Thyroid gland (tissue), 4 donors: ENCODE results near the gene RANBP17. TPM values are rescaled to one million over a fixed set of nuclear protein-coding genes. Genes with fewer than 3 reads are reported as not detected.
A peak's percentile ranks its signal among the peaks of the same experiment; 100 is the strongest.

Experiments
- DNase-seq, 2 donors: peaks; one replicate each; pipeline ENCODE4 v3.0.0-alpha.2; 2019
- H3K27ac ChIP-seq, 3 donors: fragments of 200-600 bp; sonication (generic); 1 replicate in 2 of 3; 2 replicates in 1 of 3; pipeline ENCODE4 v1.5.1; 2016 to 2019; ENCODE audit warnings: mild to moderate bottlenecking in 1 of 3, moderate library complexity in 1 of 3
- H3K27me3 ChIP-seq: fragments of 200-600 bp; sonication (generic); one replicate; pipeline ENCODE4 v1.5.1; 2019
- H3K36me3 ChIP-seq, 2 donors: fragments of 200-600 bp; sonication (generic); one replicate each; pipeline ENCODE4 v1.5.1; 2016 to 2019
- H3K4me1 ChIP-seq, 2 donors: fragments of 200-600 bp; sonication (generic); one replicate each; pipeline ENCODE4 v1.5.1; 2017 to 2019
- H3K4me3 ChIP-seq, 3 donors: fragments of 200-600 bp; sonication (generic); replicated peaks in 1 of 3; 1 replicate in 2 of 3; 2 replicates in 1 of 3; pipeline ENCODE4 v1.5.1; 2016; ENCODE audit warnings: mild to moderate bottlenecking in 1 of 3
- H3K9me3 ChIP-seq: fragments of 200-600 bp; sonication (generic); one replicate; pipeline ENCODE4 v1.5.1; 2017
- POLR2A ChIP-seq, 2 donors: fragments of 450-650 bp; IDR thresholded peaks; one replicate each; pipeline ENCODE4 v1.6.1; 2017; ENCODE audit warnings: antibody characterized with exemption in 2 of 2, mild to moderate bottlenecking in 2 of 2, moderate library complexity in 1 of 2
- WGBS, 2 donors: methylation state at CpG; one replicate each; pipeline ENCODE4 v1.1.5; 2017; 5-methylcytosine and 5-hydroxymethylcytosine counted together
- intact Hi-C: fragments of 100-400 bp; cut with DNase I; formaldehyde crosslinking; loops from one replicate; pipeline ENCODE4 v1.15.1; 2023
- total RNA-seq, 4 donors: library from RNA; depleted of rRNA; stranded (reverse); fragments of >200 nt; gene quantifications; one replicate each; pipeline ENCODE4 v1.2.3, GENCODE V29; 2016
- TF ChIP-seq, protein P1 (sequence below), 6 experiments: fragments of 200-600 bp in 3 of 6; fragments of 450-650 bp in 3 of 6; sonication (generic) in 3 of 6; IDR thresholded peaks; one replicate each; pipeline ENCODE4 v1.5.1; 2016 to 2019; ENCODE audit warnings: antibody characterized with exemption in 6 of 6, mild to moderate bottlenecking in 2 of 6, inconsistent platforms in 1 of 6, moderate library complexity in 1 of 6

Gene RANBP17
- total RNA-seq, 4 donors from 2014 or later, result 20.2 to 35.0 (median 26.7) TPM

DNA sequence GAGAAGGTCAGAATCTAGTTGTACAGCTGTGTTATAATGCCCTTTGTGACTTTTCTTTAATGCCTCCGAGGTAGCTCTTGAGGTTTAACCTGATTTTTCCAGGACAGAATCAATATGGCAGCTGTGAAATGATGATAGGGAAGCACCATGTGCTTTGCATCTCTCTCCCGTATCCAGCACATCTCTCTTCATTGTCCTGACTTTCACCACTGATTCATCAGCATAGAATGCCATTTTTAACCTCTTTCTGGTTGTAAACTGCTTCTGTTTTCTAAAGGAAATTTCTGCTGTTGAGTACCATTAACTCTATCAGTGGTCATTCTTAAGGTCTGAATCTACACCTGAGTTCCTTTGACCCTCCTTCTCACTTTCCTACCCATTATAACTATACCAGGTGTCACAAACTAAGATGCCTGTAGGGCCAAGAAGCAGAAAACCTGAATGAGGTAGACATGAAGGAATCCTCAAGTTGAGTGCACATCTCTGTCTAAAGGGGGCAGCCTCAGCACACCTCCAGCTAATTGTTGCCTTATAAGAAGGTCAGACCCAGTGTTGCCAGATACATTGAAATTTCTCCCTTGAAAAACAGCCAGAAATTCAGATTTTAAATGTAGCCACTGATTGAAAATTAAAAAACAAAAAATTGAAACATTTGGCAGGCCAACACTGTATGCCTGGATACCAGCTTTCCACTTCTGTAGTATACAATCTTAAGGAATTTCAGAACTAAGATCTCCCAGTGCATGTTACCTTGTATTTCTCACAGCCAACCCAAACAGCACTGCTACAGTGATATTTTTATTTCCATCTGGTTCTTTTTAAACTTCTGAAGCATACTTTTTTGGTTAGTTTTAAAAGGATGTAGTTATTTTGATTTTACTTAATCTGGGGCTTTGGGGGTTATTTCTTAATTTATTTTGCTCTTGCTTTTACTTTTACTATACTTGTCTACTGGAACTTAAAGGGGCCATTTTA is 411.5 kb downstream of the RANBP17 start:
- TF ChIP-seq POLR2A (IDR thresholded peaks at IDR 0.05), result no peak
- TF ChIP-seq, protein P1, sequence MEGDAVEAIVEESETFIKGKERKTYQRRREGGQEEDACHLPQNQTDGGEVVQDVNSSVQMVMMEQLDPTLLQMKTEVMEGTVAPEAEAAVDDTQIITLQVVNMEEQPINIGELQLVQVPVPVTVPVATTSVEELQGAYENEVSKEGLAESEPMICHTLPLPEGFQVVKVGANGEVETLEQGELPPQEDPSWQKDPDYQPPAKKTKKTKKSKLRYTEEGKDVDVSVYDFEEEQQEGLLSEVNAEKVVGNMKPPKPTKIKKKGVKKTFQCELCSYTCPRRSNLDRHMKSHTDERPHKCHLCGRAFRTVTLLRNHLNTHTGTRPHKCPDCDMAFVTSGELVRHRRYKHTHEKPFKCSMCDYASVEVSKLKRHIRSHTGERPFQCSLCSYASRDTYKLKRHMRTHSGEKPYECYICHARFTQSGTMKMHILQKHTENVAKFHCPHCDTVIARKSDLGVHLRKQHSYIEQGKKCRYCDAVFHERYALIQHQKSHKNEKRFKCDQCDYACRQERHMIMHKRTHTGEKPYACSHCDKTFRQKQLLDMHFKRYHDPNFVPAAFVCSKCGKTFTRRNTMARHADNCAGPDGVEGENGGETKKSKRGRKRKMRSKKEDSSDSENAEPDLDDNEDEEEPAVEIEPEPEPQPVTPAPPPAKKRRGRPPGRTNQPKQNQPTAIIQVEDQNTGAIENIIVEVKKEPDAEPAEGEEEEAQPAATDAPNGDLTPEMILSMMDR (IDR thresholded peaks at IDR 0.05), result peak in 2 of 6 experiments; percentile 14 to 16
- Histone ChIP-seq H3K9me3 (no peaks in the 10 kb centered on the region), H3K36me3 (no peaks in the 10 kb centered on the region), H3K27me3 (no peaks in the 10 kb centered on the region), H3K27ac (no peak overlapping the region), H3K4me1 (no peaks in the 10 kb centered on the region), H3K4me3 (no peak overlapping the region)
- intact Hi-C loops, result no loop called here
- peak in 1 of 2 donors; percentile 2 for DNase-seq
- WGBS, 2 donors, result 87 to 97% methylated on average over 2 of the region's 2 CpGs

DNA sequence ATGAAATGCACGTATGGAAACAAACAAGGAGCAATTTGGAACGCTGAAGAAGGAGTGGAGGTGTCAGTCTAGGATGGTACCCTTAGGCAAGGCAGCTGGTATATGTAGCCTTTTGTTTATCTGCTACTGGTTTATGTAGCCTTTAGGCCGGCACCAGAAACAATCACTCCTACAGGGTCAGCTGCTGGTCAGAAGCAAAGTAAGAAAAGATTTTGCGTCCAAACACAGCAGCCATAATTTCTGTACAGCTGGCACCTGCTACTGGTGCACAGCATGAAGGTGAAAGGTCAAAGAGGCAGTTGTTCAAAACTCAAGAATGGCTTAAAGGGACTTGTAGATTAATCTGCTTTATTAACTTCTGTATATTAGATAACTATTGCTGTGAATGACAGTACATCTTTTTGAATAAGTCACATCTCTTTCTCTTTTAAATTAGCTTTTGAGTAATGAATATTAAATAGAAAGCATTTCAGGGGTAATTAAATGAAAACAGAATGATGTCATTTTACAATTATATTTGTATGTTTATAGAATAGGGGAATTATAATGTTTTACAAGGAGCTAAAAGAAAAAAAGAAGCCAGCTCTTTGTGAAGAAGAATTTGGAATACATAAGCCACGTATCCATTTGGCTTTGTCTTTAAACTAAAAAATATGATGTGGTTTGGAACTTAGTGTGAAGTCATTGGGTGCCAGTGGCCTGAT is 414.2 kb downstream of the RANBP17 start:
- TF ChIP-seq, protein P1 (IDR thresholded peaks at IDR 0.05), result no peak
- no peak for TF ChIP-seq POLR2A (IDR thresholded peaks at IDR 0.05)
- H3K27ac ChIP-seq, result no peak overlapping the region
- DNase-seq, result no peak
- WGBS, 2 donors, result 77 to 80% methylated on average over 5 of the region's 5 CpGs
- no peaks in the 10 kb centered on the region for H3K36me3 ChIP-seq
- intact Hi-C loops, result no loop called here
- H3K4me3 ChIP-seq, result no peak overlapping the region
- H3K4me1 ChIP-seq, result no peaks in the 10 kb centered on the region
- no peaks in the 10 kb centered on the region for H3K27me3 ChIP-seq
- H3K9me3 ChIP-seq, result no peaks in the 10 kb centered on the region

DNA sequence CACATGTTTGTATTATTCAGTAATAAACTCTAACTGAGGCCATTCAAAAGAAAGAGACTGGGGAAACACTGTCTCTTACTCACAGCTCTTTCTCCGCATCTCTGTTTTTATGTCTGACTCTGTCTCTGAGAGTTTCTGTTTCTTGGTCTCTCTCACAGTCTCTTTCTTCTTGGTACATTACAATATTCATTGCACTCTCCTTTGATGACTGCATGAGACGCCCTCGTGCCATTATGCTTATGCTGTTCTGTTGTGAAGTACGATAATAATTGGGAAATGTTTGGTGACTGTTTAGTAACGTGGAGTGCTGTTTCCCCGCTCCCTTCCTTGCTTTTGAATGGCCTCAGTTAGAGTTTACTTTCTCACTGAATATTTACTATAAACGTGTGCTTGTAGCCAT is 421.9 kb downstream of the RANBP17 start:
- no peaks in the 10 kb centered on the region for H3K27me3 ChIP-seq
- TF ChIP-seq, protein P1 (IDR thresholded peaks at IDR 0.05), result no peak
- TF ChIP-seq POLR2A (IDR thresholded peaks at IDR 0.05), result no peak

DNA sequence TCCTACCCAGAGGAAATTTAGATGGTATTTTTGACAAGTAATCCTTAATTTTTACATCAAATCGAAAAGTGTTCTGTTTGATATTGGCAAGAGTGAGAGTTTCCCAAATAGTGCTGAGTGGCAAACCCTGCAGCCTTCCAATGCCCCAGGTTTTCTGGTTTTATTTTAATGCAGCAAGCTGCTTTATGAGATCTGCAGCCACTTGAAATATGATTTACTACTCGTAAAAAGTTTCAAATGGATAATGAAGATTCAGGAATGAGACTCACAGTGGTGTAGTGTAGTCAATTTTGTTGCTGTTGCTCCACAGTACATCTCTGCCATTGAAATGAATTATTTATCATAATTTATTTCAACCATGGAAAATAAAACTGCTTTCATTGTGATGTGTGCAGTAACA is 423.6 kb downstream of the RANBP17 start:
- intact Hi-C loops, result no loop called here
- Histone ChIP-seq H3K9me3 (no peaks in the 10 kb centered on the region), H3K36me3 (no peaks in the 10 kb centered on the region), H3K4me3 (no peak overlapping the region), H3K27ac (no peak overlapping the region), H3K27me3 (no peaks in the 10 kb centered on the region), H3K4me1 (no peaks in the 10 kb centered on the region)
- DNase-seq, result no peak
- TF ChIP-seq POLR2A (IDR thresholded peaks at IDR 0.05), result no peak
- TF ChIP-seq, protein P1 (IDR thresholded peaks at IDR 0.05), result no peak
- WGBS, 2 donors, result 68 to 97% methylated on average over 2 of the region's 2 CpGs

More for the DNA sequence above, 421.9 kb downstream of the RANBP17 start:
- intact Hi-C loops, result no loop called here
- DNase-seq, result no peak
- Histone ChIP-seq H3K4me1 (no peaks in the 10 kb centered on the region), H3K9me3 (no peaks in the 10 kb centered on the region), H3K27ac (no peak overlapping the region), H3K36me3 (no peaks in the 10 kb centered on the region), H3K4me3 (no peak overlapping the region)
- 89 to 90% methylated on average over 7 of the region's 7 CpGs for WGBS, 2 donors
